GM23338 (cell line): ENCODE data around the gene ABCG2. TPM values are rescaled to one million over a fixed set of nuclear protein-coding genes. Genes with fewer than 3 reads are reported as not detected.

Experiments used
- ATAC-seq: fragments of 200-7000 bp; cut with Tn5 transposase; 3 replicates; pipeline ENCODE4 v1.9.1; 2020
- DNase-seq: peaks from one replicate; pipeline ENCODE4 v3.0.0-alpha.2; 2015; ENCODE audit warnings: low spot score
- H2AFZ ChIP-seq: fragments of 200-600 bp; sonication (generic); 2 replicates; pipeline ENCODE4 v1.8.0; 2016; ENCODE audit warnings: antibody characterized with exemption, mild to moderate bottlenecking, moderate library complexity
- H3F3A ChIP-seq: fragments of 200-600 bp; sonication (generic); replicated peaks from 2 replicates; pipeline ENCODE4 v1.8.0; 2017; ENCODE audit warnings: antibody characterized with exemption, mixed run types, low read depth
- H3K27ac ChIP-seq: fragments of 200-600 bp; sonication (generic); 2 replicates; pipeline ENCODE4 v1.6.1; 2016; ENCODE audit warnings: low read depth
- H3K27me3 ChIP-seq: fragments of 200-600 bp; sonication (generic); 2 replicates; pipeline ENCODE4 v1.8.0; 2016; ENCODE audit warnings: mild to moderate bottlenecking, mixed run types, moderate library complexity; ENCODE audit not compliant: insufficient read depth
- H3K36me3 ChIP-seq: fragments of 200-600 bp; sonication (generic); 2 replicates; pipeline ENCODE4 v1.8.0; 2016; ENCODE audit warnings: mild to moderate bottlenecking; ENCODE audit not compliant: insufficient read depth
- H3K4me1 ChIP-seq: fragments of 200-600 bp; sonication (generic); 2 replicates; pipeline ENCODE4 v1.8.0; 2016; ENCODE audit warnings: mild to moderate bottlenecking, moderate library complexity; ENCODE audit not compliant: insufficient read depth
- H3K4me2 ChIP-seq: fragments of 200-600 bp; sonication (generic); 2 replicates; pipeline ENCODE4 v1.7.1; 2017; ENCODE audit warnings: mixed run types
- H3K4me3 ChIP-seq: fragments of 200-600 bp; sonication (generic); 2 replicates; pipeline ENCODE4 v1.6.1; 2016; ENCODE audit warnings: mixed run types
- H3K79me2 ChIP-seq: fragments of 200-600 bp; sonication (generic); replicated peaks from 2 replicates; pipeline ENCODE4 v1.8.0; 2017; ENCODE audit warnings: mild to moderate bottlenecking; ENCODE audit not compliant: insufficient read depth
- H3K9me2 ChIP-seq: fragments of 200-600 bp; sonication (generic); 2 replicates; pipeline ENCODE4 v1.8.0; 2017; ENCODE audit not compliant: insufficient read depth
- H4K20me1 ChIP-seq: fragments of 200-600 bp; sonication (generic); replicated peaks from 2 replicates; pipeline ENCODE4 v1.8.0; 2017; ENCODE audit warnings: mild to moderate bottlenecking; ENCODE audit not compliant: insufficient read depth
- H3K27ac Mint-ChIP-seq: 2 replicates; pipeline ENCODE4 v1.8.0; 2020; ENCODE audit warnings: inconsistent platforms, mild to moderate bottlenecking, moderate library complexity, mixed read lengths
- H3K27me3 Mint-ChIP-seq: 3 replicates; pipeline ENCODE4 v1.8.0; 2022; ENCODE audit warnings: low read depth, mild to moderate bottlenecking, moderate library complexity, mixed read lengths, inconsistent platforms; ENCODE audit not compliant: insufficient read depth, poor library complexity
- H3K36me3 Mint-ChIP-seq: 3 replicates; pipeline ENCODE4 v1.8.0; 2021; ENCODE audit warnings: low read depth, mild to moderate bottlenecking, inconsistent platforms, moderate library complexity, mixed read lengths
- H3K4me1 Mint-ChIP-seq: 3 replicates; pipeline ENCODE4 v1.8.0; 2020; ENCODE audit warnings: mild to moderate bottlenecking, inconsistent platforms, mixed read lengths
- H3K4me3 Mint-ChIP-seq: 3 replicates; pipeline ENCODE4 v1.8.0; 2021; ENCODE audit warnings: moderate library complexity, mild to moderate bottlenecking, inconsistent platforms, mixed read lengths
- H3K9me3 Mint-ChIP-seq: 3 replicates; pipeline ENCODE4 v1.8.0; 2020; ENCODE audit warnings: moderate library complexity, mild to moderate bottlenecking, inconsistent platforms, mixed read lengths
- CREB1 ChIP-seq: fragments of 250-450 bp; sonication (Bioruptor Pico); IDR thresholded peaks from 2 replicates; pipeline ENCODE4 v1.5.0; 2020; ENCODE audit warnings: low read depth, mild to moderate bottlenecking, moderate library complexity
- EZH2phosphoT487 ChIP-seq: fragments of 200-600 bp; sonication (generic); IDR thresholded peaks from one replicate; pipeline ENCODE4 v1.8.1; 2018; ENCODE audit warnings: antibody characterized with exemption; ENCODE audit not compliant: unreplicated experiment
- JUNB ChIP-seq: IDR thresholded peaks from one replicate; pipeline ENCODE4 v1.6.1; 2016; ENCODE audit warnings: antibody characterized with exemption; ENCODE audit not compliant: unreplicated experiment
- NANOG ChIP-seq: IDR thresholded peaks from 2 replicates; pipeline ENCODE4 v1.6.1; 2016; ENCODE audit warnings: antibody characterized with exemption, borderline replicate concordance
- POLR2AphosphoS5 ChIP-seq: IDR thresholded peaks from 2 replicates; pipeline ENCODE4 v1.6.1; 2016; ENCODE audit warnings: antibody characterized with exemption, low read depth
- STAT1 ChIP-seq: IDR thresholded peaks from one replicate; pipeline ENCODE4 v1.6.1; 2016; ENCODE audit warnings: antibody characterized with exemption; ENCODE audit not compliant: unreplicated experiment
- ZNF114 ChIP-seq: fragments of 250-450 bp; sonication (Bioruptor Pico); IDR thresholded peaks from 2 replicates; pipeline ENCODE4 v1.5.0; 2020; ENCODE audit warnings: mild to moderate bottlenecking, moderate library complexity
- ZNF331 ChIP-seq: fragments of 250-450 bp; sonication (Bioruptor Pico); IDR thresholded peaks from 2 replicates; pipeline ENCODE4 v1.5.0; 2020; ENCODE audit warnings: low read depth, mild to moderate bottlenecking, moderate library complexity
- polyA plus RNA-seq: library from polyadenylated mRNA; unstranded; fragments of >200 nt; fragmentation: Nextera tagmentation; extraction: Ambion mirVana; gene quantifications from 2 replicates; pipeline ENCODE4 v1.2.1, GENCODE V29; 2016
- total RNA-seq: library from RNA; depleted of rRNA; stranded (reverse); fragments of >200 nt; shearing (Covaris generic); gene quantifications from 2 replicates; pipeline ENCODE4 v1.2.3, GENCODE V29; 2014
- TF ChIP-seq, protein P1 (sequence below): IDR thresholded peaks from one replicate; pipeline ENCODE4 v1.6.1; 2018; ENCODE audit warnings: antibody characterized with exemption; ENCODE audit not compliant: unreplicated experiment
- TF ChIP-seq, protein P2 (sequence below): fragments of 250-450 bp; sonication (Bioruptor Pico); IDR thresholded peaks from 2 replicates; pipeline ENCODE4 v1.5.0; 2020; ENCODE audit warnings: mild to moderate bottlenecking, moderate library complexity
- TF ChIP-seq, protein P3 (sequence below), 2 experiments: fragments of 200-600 bp in 1 of 2; sonication (generic) in 1 of 2; conservative IDR thresholded peaks; 2 replicates each; pipeline versions ENCODE4 v1.5.1 to v1.6.1; 2016 to 2017; ENCODE audit warnings: antibody characterized with exemption in 2 of 2, low read depth in 2 of 2, mild to moderate bottlenecking in 2 of 2, moderate library complexity in 1 of 2

Gene ABCG2
- total and polyA plus RNA-seq, 2 experiments from 2014 or later, result 1.5 to 10.6 TPM

GRCh38 chr4:88062311-88062710 is 96.1 kb downstream of the ABCG2 start (continued):
- TF ChIP-seq, protein P1, sequence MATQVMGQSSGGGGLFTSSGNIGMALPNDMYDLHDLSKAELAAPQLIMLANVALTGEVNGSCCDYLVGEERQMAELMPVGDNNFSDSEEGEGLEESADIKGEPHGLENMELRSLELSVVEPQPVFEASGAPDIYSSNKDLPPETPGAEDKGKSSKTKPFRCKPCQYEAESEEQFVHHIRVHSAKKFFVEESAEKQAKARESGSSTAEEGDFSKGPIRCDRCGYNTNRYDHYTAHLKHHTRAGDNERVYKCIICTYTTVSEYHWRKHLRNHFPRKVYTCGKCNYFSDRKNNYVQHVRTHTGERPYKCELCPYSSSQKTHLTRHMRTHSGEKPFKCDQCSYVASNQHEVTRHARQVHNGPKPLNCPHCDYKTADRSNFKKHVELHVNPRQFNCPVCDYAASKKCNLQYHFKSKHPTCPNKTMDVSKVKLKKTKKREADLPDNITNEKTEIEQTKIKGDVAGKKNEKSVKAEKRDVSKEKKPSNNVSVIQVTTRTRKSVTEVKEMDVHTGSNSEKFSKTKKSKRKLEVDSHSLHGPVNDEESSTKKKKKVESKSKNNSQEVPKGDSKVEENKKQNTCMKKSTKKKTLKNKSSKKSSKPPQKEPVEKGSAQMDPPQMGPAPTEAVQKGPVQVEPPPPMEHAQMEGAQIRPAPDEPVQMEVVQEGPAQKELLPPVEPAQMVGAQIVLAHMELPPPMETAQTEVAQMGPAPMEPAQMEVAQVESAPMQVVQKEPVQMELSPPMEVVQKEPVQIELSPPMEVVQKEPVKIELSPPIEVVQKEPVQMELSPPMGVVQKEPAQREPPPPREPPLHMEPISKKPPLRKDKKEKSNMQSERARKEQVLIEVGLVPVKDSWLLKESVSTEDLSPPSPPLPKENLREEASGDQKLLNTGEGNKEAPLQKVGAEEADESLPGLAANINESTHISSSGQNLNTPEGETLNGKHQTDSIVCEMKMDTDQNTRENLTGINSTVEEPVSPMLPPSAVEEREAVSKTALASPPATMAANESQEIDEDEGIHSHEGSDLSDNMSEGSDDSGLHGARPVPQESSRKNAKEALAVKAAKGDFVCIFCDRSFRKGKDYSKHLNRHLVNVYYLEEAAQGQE, result no peak
- no peak for TF ChIP-seq STAT1

DNA sequence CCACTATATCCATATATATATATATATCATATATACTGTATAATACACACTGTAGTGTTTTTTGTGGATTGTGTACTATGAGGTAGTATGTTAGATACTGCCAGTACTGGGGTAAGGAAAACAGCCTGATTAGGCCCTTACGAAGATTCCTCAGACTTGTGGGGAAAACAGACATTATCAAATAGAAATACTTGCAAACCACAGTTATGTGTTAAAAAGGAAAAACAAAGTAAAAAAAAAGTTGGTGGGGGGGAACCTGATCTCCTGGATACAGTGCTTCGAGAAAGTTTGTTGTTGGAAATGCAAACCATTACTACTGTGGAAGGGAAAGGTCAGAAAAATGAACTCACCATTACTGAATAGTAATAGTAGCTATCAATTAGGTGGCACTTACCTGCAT is 98.0 kb downstream of the ABCG2 start:
- Histone ChIP-seq H3K4me1 (no peaks in the 10 kb centered on the region), H3K9me2 (no peaks in the 10 kb centered on the region), H4K20me1 (no peaks in the 10 kb centered on the region), H3K4me2 (no peak overlapping the region), H3K27ac (no peak overlapping the region), H3K27me3 (no peaks in the 10 kb centered on the region), H3K36me3 (peaks cover 44% of the 10 kb centered on the region), H3F3A (no peaks in the 10 kb centered on the region), H3K79me2 (no peaks in the 10 kb centered on the region), H3K4me3 (no peak overlapping the region), H2AFZ (no peak overlapping the region)
- H3K27ac Mint-ChIP-seq, result no peak overlapping the region
- H3K4me3 Mint-ChIP-seq, result no peak overlapping the region
- peaks cover 59% of the 10 kb centered on the region for H3K36me3 Mint-ChIP-seq
- no peaks in the 10 kb centered on the region for H3K9me3 Mint-ChIP-seq
- H3K27me3 Mint-ChIP-seq, result peaks cover 4% of the 10 kb centered on the region
- no peaks in the 10 kb centered on the region for H3K4me1 Mint-ChIP-seq
- ATAC-seq (no peak), DNase-seq (no peak)
- TF ChIP-seq ZNF331 (no peak), CREB1 (CRISPR knock-in tag) (no peak), JUNB (no peak), ZNF114 (no peak), NANOG (no peak), POLR2AphosphoS5 (no peak), STAT1 (no peak), EZH2phosphoT487 (no peak)
- TF ChIP-seq, protein P2, sequence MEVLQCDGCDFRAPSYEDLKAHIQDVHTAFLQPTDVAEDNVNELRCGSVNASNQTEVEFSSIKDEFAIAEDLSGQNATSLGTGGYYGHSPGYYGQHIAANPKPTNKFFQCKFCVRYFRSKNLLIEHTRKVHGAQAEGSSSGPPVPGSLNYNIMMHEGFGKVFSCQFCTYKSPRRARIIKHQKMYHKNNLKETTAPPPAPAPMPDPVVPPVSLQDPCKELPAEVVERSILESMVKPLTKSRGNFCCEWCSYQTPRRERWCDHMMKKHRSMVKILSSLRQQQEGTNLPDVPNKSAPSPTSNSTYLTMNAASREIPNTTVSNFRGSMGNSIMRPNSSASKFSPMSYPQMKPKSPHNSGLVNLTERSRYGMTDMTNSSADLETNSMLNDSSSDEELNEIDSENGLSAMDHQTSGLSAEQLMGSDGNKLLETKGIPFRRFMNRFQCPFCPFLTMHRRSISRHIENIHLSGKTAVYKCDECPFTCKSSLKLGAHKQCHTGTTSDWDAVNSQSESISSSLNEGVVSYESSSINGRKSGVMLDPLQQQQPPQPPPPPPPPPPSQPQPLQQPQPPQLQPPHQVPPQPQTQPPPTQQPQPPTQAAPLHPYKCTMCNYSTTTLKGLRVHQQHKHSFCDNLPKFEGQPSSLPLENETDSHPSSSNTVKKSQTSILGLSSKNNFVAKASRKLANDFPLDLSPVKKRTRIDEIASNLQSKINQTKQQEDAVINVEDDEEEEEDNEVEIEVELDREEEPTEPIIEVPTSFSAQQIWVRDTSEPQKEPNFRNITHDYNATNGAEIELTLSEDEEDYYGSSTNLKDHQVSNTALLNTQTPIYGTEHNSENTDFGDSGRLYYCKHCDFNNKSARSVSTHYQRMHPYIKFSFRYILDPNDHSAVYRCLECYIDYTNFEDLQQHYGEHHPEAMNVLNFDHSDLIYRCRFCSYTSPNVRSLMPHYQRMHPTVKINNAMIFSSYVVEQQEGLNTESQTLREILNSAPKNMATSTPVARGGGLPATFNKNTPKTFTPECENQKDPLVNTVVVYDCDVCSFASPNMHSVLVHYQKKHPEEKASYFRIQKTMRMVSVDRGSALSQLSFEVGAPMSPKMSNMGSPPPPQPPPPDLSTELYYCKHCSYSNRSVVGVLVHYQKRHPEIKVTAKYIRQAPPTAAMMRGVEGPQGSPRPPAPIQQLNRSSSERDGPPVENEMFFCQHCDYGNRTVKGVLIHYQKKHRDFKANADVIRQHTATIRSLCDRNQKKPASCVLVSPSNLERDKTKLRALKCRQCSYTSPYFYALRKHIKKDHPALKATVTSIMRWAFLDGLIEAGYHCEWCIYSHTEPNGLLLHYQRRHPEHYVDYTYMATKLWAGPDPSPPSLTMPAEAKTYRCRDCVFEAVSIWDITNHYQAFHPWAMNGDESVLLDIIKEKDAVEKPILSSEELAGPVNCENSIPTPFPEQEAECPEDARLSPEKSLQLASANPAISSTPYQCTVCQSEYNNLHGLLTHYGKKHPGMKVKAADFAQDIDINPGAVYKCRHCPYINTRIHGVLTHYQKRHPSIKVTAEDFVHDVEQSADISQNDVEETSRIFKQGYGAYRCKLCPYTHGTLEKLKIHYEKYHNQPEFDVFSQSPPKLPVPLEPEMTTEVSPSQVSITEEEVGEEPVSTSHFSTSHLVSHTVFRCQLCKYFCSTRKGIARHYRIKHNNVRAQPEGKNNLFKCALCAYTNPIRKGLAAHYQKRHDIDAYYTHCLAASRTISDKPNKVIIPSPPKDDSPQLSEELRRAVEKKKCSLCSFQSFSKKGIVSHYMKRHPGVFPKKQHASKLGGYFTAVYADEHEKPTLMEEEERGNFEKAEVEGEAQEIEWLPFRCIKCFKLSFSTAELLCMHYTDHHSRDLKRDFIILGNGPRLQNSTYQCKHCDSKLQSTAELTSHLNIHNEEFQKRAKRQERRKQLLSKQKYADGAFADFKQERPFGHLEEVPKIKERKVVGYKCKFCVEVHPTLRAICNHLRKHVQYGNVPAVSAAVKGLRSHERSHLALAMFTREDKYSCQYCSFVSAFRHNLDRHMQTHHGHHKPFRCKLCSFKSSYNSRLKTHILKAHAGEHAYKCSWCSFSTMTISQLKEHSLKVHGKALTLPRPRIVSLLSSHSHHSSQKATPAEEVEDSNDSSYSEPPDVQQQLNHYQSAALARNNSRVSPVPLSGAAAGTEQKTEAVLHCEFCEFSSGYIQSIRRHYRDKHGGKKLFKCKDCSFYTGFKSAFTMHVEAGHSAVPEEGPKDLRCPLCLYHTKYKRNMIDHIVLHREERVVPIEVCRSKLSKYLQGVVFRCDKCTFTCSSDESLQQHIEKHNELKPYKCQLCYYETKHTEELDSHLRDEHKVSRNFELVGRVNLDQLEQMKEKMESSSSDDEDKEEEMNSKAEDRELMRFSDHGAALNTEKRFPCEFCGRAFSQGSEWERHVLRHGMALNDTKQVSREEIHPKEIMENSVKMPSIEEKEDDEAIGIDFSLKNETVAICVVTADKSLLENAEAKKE (CRISPR knock-in tag), result no peak
- TF ChIP-seq, protein P1, result no peak
- TF ChIP-seq, protein P3, sequence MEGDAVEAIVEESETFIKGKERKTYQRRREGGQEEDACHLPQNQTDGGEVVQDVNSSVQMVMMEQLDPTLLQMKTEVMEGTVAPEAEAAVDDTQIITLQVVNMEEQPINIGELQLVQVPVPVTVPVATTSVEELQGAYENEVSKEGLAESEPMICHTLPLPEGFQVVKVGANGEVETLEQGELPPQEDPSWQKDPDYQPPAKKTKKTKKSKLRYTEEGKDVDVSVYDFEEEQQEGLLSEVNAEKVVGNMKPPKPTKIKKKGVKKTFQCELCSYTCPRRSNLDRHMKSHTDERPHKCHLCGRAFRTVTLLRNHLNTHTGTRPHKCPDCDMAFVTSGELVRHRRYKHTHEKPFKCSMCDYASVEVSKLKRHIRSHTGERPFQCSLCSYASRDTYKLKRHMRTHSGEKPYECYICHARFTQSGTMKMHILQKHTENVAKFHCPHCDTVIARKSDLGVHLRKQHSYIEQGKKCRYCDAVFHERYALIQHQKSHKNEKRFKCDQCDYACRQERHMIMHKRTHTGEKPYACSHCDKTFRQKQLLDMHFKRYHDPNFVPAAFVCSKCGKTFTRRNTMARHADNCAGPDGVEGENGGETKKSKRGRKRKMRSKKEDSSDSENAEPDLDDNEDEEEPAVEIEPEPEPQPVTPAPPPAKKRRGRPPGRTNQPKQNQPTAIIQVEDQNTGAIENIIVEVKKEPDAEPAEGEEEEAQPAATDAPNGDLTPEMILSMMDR (conservative IDR thresholded peaks at IDR 0.05; ENCODE audit: low read depth in 2 of 2), result no peak
